RKO (cell line): ENCODE results near the gene PTER.
A peak's percentile ranks its signal among the peaks of the same experiment; 100 is the strongest.

Experiments used
- DNase-seq: peaks from one replicate; pipeline ENCODE4 v3.0.0-alpha.2; 2016; ENCODE audit warnings: low spot score

Gene PTER, protein sequence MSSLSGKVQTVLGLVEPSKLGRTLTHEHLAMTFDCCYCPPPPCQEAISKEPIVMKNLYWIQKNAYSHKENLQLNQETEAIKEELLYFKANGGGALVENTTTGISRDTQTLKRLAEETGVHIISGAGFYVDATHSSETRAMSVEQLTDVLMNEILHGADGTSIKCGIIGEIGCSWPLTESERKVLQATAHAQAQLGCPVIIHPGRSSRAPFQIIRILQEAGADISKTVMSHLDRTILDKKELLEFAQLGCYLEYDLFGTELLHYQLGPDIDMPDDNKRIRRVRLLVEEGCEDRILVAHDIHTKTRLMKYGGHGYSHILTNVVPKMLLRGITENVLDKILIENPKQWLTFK

DNA sequence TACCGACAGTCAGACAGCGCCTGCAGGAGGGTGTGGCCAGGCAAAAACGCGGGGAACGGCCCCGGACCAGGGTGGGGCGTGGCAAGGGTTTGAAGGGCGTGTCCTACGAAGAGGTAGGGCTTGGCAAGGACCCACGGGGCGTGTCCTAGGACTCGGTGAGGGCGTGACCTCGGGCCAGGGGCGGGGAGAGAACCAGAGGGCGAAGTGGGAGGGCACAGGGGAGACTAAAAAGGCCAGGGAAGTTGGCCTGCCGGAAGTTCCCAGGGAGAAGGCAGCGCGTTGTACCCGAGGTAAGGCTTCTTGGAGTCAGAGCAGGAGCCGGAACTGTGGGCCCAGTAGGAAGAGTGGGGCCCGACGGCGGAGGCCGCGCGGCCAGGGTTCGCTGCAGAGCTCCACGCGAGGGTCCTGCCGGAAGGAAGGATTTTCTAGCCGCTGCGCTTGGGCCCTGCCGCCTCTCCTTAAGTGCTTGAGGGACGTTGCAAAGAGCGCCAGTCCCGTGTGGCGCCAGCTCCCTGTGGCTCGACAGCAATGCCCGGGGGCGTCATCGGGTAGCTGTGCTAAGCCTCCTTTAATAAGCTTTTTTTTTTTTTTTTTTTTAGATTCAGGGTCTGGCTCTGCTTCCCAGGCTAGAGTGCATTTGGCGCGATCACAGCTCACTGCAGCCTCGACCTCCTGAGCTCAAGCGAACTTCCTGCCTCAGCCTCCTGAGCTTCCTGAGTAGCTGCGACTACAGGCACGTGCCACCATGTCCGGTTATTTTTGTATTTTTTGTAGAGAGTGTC, at the start of gene PTER:
Gene PTER (plus strand): TSS at position 253 of the 782 bp plus-strand sequence. CDS start 47,375 bp downstream, outside the sequence.
- DNase-seq: peak; percentile 97

DNA sequence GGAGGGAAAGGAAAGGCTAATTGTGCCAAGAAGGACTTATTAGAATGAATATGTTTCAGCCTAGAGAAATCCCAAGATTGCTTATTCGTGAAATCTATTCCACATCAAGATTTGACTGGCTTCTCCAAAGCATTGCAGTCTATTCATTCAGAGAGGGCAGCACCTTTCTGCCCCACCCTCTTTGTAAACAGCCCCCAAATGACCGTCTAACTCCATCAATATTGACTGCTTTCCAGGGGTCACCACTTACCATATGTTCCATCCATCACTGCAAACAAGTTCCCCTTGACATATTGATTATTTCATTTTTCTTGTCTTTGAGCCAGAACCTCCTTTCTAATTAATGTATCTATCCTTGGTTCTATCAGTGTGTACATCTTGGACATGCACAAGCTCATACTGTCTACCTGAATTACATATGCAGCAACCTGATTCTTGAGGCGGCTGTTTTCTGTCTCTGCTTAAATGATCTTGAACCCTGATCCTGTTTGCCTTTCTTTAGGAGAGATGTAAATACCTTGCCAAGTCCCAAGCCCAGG, 44.2 kb upstream of the PTER start:
- DNase-seq: no peak

DNA sequence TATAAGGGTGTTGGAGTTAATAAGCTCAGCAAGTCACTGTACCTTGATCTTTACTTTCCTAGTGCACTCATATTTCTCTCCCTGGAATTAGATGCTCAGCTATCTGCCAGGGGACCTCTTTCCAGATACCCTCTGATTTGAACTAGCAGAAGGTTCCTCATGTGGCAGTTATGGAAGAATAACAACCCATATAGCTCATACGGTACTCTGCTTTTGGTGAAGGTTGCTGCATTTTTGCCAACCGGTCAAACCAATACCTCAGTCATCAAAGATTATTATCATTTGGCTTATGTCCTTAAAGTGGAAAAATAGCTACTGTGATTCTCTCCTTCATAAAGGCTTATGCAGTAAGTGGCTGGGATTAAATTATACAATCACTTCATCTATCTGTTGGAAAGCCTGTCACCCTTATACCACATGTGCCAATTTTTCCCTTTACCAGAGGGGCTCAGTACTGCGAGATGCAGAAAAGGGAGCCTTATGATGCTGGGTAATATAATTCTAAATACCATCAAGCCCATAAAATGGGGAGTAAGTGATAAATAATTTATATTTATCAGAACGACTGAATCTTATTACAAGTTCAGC, 43.4 kb upstream of the PTER start:
- no peak for DNase-seq

DNA sequence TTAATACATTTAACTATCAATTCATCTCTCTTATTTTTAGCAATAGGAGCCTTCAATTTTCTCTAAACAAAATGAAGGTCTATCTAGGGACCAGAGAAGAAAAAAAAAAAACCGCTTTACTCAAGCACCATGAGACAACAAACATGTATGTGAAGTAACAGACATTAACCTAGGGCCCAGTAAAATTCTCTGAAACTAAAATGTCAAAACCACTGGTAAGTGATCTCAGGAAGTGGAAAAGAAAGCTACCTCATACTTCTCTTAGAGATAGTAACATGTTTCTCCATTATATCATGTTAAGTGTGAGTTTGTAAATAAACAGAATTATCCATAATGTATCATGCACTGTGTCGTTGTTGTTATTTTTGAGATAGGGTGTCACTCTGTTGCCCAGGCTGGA, 35.4 kb upstream of the PTER start:
- DNase-seq: no peak

DNA sequence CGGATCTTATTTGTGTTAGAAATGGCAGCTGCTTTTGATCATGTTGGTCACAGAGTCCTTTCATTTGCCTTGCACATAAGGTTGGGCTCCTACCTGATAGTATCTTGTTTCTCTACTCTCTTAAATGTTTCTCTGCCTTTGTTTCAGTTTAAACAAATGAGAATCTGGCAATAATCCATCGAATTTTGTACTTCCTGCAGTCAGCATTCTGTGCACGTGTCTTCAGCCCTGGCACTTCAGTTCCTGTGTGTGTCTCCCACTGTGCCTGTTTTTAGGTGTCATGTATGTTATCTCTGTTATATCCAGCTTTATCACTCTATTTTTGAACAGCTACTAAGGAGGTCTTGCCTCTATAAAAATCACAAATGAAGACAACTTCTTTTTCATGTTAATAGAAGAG, 28.4 kb upstream of the PTER start:
- DNase-seq: no peak

DNA sequence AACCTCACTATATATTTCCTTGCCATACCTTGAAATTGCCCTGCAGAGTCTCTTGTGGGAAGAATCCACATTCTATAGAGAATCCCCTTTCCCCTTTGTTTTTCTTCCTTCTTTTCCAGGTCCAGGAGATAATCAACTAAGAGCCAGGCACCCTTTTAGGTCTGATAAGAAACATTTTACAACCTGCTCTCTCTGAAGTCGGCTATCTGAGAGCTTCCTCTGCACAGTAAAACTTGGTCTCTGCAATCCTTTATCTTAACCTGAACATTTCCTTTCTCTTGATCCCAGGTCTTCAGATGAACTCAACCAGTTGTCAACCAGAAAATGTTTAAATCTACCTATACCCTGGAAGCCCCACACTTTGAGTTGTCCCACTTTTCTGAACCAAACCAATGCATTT, 19.5 kb upstream of the PTER start:
- DNase-seq: no peak

DNA sequence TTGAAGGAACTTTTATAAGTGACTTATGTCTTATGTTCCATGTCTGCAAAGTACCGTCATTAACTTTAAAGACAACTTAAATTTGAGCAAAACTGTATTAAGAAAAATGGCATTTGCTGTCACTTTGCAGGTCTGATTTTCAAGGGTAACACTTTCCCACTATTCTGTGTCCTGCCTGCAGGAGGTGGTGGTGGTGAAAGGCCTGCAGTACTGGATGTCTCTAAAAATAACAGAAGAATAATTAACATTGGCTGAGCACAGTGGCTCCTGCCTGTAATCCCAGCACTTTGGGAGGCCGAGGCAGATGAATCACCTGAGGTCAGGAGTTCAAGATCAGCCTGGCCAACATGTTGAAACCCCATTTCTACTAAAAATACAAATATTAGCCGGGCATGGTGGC, 13.2 kb upstream of the PTER start:
- no peak for DNase-seq

DNA sequence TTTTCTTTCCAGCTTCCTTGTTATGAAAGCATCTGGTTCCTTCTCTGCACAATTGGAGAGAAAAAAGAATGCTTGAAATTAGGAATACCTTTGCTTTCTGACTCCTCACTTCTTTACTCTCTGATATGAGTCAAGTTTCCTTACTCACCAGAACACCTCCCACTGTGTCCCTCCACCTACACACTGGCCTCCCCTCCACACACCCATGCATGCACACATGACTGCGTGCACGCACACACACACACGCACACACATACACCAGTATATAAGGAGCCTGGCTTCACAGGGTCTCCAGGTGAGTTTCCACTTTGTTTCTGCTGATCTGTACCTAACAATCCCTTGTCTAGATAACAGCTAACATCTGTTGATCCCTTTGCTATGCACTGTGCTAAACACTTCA, 11.4 kb upstream of the PTER start:
- DNase-seq: no peak

DNA sequence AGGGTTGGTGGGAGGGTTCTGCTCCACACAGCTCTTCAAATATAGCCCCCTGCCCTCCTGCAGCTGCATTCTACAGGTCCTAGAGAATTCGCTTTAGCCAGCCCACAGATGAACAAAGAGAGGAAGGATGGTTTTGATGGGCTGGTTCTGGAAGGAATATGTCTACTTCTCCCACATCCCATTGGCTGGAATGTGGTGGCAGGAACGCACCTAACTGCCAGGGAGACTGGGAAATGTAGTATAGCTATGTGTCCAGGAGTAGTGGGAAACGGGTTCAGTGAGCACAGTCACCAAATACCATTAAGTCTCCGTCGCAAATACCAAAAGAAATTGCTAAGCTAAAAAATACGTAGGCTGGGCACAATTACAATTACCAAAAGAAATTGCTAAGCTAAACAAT, 7.3 kb upstream of the PTER start:
- DNase-seq: no peak

DNA sequence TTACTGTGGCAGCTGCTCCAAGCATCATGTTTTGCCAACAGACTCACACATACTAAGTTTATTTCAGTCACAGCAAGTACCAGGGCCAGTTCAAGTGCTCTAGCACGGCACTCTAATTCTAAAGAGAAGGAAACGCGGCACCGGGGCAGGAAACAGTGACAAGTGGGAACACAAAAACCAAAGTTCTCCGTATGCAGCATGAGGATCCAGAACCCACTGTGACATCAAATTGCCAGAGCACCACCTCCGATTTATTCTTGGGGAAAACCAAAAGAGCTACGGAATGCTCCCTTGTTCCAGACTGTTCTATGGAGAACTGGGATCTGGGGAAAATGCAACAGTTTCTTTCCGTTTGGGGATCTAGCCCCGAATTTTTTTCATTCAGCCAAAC, 448 bp upstream of the PTER start:
- DNase-seq: peak; percentile 63

DNA sequence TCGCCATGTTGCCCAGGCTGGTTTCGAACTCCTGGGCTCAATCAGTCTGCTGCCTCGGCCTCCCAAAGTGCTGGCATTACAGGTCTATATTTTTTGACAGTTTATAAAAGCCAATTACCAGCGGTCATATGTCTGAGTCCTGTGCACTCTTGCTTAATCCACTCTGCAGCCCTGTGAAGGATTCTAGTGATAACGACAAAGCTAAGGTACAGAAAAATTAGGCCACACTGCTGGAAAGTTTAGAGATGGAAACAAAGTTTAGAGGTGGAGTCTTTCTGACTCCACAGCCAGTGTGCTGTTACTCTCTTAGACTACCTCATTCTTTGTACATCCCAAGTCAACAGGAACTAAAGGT, 707 bp downstream of the PTER start:
- DNase-seq: peak; percentile 62

DNA sequence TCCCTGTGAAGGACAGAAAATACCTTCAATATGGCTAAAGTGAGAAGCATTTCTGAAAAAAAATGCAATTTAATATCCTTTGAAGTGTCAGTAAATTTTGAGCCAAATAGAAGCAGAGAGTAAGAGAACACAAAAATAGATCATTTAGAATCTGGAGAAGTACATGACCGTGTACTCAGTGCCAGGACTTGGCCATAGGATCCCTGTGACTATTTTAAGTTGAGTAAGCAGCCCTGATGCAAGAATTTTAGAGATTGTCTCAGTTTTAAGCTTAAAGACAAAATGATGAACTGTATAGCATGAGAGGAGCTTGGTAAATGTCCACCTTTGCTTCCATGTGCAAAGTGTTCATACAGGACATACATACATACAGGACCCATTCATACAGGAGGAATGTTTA, 2.5 kb downstream of the PTER start:
- DNase-seq: peak; percentile 84

DNA sequence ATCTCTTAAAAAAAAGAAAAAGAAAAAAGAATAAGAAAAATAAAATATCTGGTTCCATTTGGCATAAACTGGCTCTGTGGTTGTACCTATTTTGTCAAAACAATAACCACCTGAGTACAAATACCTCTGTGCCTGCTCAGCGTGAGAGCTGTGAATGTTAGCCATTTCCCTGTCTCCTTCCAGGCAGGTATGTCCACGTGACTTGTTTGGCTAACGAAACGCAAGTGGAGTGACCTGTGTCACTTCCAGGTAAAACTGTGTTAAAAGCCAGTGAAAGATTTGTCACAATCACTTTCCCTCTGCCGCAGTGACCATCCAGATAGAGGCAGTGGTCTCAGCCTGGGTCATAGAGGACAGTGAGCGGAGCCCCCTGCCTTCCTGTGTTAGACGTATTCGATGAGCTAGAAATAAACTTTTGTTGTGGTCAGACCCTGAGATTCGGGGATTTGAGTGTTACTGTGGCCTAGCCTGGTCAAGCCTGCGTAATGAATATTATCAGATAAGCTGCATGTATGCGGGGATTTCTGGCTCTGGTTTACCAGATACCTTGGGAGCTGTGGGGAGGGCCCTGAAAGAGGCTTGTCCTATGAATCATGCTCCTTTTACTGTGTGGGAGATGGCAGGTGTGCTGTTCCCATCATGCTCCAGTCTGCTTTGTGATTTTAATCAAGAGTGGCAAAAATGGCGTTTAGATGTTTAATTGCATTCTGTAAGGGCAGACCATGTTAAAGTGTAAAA, 3.8 kb downstream of the PTER start:
- DNase-seq: peak; percentile 40

DNA sequence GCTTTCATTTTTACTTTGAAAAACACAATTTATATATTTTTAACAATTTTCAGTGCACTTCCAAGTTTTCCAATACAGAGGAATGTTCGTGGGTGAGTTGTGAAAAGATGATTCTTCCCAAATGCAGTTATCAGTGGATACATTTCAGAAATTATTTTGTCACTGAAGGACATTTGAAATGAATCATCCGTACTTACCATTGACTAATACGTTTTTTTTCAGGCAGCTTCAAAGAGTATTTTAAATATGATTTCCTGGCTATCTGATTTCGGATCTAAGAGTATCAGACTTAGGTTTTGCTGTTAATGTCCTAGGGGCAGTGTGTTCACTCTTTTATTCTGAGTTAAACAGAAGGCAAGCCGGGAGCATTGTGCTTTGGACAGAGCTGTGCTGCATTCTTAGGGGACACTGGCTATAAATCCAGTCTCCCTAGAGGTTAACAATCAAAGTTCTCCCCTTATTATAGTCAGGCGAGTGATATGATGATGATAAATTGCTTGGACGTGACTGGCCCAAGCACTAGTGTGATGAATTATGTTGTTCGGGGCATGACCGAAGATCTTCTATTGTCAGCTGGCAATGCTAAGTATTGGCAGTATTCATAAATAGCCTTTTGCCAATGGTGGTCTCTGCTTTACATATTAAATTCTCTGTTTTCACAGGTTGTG, 4.5 kb downstream of the PTER start:
- peak; percentile 77 for DNase-seq

DNA sequence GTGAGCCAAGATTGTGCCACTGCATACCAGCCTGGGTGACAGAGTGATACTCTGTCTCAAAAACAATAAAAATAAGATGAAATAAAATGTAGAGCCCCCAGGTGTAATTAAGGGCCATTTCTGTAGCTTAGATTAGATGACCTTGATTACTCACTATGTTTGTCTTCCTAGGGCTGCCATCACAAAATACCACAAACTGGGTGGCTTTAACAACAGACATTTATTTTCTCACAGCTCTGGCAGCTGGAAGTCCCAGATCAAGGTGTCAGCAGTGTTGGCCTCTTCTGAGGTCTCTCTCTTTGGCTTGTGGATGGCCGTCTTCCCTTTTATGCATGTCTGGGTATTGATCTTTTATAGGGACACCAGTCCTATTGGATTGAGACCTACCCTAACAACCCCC, 6.1 kb downstream of the PTER start:
- no peak for DNase-seq

DNA sequence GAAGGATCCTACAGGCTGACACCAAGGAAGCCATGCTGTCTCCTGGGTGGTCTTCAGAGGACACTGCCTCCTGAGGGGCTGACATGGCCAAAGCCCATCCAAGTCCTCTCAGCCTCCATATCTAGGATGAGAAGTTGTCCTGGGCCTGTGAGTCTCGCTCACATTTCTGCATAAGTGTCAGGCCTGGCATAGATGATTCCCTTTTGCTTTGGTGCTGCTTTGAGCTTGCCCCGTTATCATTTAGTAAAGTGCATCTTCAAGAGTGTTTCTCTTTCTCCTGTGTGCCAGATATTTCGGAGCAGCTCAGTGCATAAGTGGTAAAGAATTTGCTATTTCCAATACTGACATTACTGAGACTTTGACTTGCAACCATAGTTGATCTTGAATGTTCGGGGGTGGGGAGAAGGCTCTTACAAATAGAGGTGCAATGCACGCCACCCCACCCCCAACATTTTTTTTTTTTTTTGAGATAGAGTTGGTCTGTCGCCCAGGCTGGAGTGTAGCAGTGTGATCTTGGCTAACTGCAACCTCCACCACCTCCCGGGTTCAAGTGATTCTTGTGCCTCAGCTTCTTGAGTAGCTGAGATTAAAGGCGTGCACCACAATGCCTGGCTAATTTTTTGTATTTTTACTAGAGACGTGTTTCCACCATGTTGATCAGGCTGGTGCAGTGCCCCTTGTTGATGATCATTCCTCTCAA, 9.1 kb downstream of the PTER start:
- no peak for DNase-seq

DNA sequence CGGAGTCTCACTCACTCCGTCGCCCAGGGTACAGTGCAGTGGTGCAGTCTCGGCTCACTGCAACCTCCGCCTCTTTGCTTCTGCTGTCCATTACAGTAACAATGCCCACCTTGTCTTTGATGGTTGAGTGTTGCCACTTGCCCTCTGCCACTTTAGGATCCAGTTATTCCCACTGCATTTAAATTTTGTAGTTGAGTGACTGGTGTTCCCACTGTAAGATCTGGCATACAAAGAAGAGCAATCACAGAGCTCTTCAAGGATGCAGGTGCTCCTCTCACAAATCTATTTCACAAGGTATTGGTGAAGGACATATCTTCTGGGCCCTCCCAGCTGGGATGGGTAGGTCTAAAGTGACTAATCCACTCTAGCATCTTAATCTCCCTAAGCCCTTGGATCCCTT, 12.6 kb downstream of the PTER start:
- DNase-seq: no peak

DNA sequence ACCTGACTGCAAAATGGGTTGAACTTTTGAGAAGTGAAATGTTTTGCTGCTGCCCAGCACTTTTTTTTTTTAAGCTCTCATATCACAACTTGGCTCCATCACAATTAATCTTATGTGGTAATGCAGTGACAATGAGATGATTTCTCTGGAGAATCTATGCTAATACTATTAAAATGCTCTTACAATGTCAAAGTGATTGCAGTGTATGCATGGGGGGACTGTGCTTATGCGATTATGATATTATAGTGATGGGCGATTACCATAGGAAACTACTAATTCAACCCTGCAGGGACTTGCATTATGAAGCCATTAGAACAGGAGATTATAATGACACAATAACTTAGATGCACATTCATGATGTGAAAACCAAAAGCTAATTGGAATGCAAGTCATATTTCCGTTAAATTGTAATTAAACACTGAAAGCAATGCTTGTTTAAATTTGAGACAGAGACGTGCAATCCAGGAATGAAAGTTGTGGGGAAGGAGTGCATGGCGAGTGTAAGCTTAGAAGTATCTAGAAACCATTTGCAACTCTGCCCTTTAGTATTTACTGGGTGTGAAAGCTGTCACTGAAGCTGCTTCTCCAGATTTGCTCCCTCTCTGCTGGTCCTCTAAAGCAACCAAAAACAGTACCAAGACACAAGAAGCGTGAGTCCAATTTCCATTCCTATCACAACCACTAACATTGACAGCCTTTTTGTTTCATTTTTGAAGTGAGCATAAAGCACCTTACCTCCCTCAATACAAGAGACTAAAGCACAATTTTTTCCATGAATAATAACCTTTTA, 21.6 kb downstream of the PTER start:
- DNase-seq: no peak

DNA sequence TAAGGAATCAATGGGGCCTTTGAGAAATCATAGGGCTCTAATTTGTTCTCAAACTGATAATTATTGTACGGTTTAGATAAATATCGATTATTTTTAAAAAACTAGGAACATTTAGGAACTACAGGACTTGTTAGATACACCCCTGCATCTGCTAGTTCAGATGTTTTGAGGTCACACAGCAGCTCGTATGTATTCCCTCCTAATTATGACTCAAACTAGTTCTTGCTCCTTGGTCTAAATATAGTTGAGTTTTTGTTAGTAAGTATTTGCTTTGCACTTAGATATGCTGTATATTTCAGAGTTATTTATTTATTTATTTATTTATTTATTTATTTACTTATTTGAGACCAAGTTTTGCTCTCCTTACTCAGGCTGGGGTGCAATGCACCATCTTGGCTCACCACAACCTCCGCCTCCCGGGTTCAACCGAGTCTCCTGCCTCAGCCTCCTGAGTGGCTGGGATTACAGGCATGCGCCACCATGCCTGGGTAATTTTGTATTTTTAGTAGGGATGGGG, 22.7 kb downstream of the PTER start:
- DNase-seq: no peak

DNA sequence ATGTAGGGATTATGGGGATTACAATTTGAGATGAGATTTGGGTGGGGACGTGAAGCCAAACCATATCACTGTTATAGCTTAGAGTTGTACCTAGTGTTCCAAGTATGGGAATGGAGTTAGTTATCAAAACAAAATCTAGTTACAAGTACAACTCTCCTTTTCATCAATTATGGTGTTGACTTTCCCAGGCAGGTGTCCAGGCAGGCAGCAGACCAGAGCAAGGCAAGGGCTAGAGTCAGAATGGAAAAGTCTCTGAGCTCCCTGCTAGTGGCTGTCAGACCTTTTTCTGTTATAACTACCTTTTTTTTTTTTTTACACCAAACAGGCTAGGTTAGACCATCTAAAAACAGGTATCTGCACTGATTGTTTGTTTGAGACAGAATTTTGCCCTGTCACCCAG, 29.2 kb downstream of the PTER start:
- no peak for DNase-seq
